Lower leg skin (tissue), 4 donors: ENCODE measurements around the gene CD93. TPM values are rescaled to one million over a fixed set of nuclear protein-coding genes. Genes with fewer than 3 reads are reported as not detected.
A peak's percentile ranks its signal among the peaks of the same experiment; 100 is the strongest.

Source experiments
- DNase-seq, 2 donors: peaks; one replicate each; pipeline ENCODE4 v3.0.0-alpha.2; 2019; ENCODE audit warnings: low spot score in 2 of 2
- H3K4me3 ChIP-seq: fragments of 200-600 bp; sonication (generic); 2 replicates; pipeline ENCODE4 v1.5.1; 2017; ENCODE audit warnings: mild to moderate bottlenecking, low read depth; ENCODE audit not compliant: poor library complexity, severe bottlenecking
- POLR2A ChIP-seq, 2 donors: fragments of 450-650 bp; IDR thresholded peaks; one replicate each; pipeline ENCODE4 v1.6.1; 2016 to 2017; ENCODE audit warnings: antibody characterized with exemption in 2 of 2, mild to moderate bottlenecking in 1 of 2, moderate library complexity in 1 of 2
- WGBS, 2 donors: methylation state at CpG; one replicate each; pipeline ENCODE4 v1.1.5; 2018; 5-methylcytosine and 5-hydroxymethylcytosine counted together
- intact Hi-C: fragments of 100-400 bp; cut with DNase I; formaldehyde crosslinking; loops from one replicate; pipeline ENCODE4 v1.15.0; 2023; ENCODE audit warnings: low total_unique reads
- total RNA-seq, 4 donors: library from RNA; depleted of rRNA; stranded (reverse); fragments of >200 nt; gene quantifications; one replicate each; pipeline ENCODE4 v1.1.0, GENCODE V29; 2016
- TF ChIP-seq, protein P1 (sequence below), 3 donors: fragments of 450-650 bp; IDR thresholded peaks; one replicate each; pipeline ENCODE4 v1.5.1; 2016; ENCODE audit warnings: antibody characterized with exemption in 3 of 3, mild to moderate bottlenecking in 3 of 3, moderate library complexity in 2 of 3

Gene CD93
- total RNA-seq, 4 donors from 2014 or later, result 12.6 to 44.3 (median 18.2) TPM

DNA sequence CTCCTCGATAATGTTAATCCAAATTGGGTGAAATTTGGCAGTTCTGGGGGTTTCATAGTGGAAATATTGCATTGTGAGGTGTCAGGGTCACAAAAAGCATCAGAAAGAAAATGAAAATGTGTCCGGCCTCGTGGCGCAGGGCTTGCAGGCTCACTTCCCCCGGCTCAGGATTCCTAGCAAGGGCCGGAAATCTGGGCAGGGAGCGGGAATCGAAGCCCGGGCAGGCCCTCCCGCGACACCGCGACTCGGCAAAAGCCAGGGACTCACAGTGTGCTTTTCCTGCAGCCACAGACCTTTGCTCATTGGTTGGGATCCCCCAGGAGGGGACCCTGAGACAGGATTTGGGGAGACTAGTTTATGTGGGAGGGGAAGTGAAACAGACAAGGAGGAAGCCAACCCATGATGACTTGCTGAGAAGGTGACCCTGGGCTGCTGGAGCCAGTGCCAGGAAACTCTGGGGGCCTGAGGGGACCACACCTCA lies 847 bp upstream of the CD93 start:
- H3K4me3 ChIP-seq, result no peak overlapping the region
- intact Hi-C loops, result no loop called here
- no peak for TF ChIP-seq POLR2A (IDR thresholded peaks at IDR 0.05)
- TF ChIP-seq, protein P1, sequence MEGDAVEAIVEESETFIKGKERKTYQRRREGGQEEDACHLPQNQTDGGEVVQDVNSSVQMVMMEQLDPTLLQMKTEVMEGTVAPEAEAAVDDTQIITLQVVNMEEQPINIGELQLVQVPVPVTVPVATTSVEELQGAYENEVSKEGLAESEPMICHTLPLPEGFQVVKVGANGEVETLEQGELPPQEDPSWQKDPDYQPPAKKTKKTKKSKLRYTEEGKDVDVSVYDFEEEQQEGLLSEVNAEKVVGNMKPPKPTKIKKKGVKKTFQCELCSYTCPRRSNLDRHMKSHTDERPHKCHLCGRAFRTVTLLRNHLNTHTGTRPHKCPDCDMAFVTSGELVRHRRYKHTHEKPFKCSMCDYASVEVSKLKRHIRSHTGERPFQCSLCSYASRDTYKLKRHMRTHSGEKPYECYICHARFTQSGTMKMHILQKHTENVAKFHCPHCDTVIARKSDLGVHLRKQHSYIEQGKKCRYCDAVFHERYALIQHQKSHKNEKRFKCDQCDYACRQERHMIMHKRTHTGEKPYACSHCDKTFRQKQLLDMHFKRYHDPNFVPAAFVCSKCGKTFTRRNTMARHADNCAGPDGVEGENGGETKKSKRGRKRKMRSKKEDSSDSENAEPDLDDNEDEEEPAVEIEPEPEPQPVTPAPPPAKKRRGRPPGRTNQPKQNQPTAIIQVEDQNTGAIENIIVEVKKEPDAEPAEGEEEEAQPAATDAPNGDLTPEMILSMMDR (IDR thresholded peaks at IDR 0.05), result no peak
- peak in 1 of 2 donors; percentile 86 for DNase-seq
- 72 to 75% methylated on average over 13 to 14 of the region's 14 CpGs for WGBS, 2 donors

DNA sequence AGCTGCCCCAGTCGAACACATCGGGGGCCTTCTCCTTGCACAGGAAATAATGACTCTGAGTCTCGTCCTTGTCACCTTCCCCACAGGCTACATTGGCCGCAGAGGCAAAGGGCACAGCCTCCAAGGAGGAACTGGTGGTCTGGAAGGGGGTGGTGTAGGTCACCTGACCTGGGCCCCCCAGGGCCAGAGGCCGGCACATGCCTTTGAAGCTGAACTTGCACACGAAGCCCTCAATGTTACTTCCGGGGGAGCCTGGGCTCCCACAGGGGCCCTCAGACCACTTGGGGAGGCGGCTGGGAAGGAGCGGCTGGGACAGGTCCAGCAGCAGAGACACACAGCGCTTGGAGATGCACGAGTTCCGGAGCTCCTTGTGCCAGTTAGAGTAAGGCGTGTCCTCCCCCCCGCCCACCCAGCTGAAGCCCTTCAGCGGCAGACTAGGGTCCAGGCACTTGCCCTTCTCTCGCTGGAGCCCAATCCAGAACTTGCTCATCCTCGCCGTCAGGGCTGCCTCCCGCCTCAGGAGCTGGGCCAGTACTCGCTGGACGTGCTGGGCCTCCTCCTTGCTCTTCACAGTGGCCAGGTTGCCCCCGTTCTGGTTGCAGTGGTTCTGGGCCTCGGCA lies 578 bp downstream of the CD93 start:
- no peak overlapping the region for H3K4me3 ChIP-seq
- TF ChIP-seq, protein P1 (IDR thresholded peaks at IDR 0.05), result no peak
- no peak for TF ChIP-seq POLR2A (IDR thresholded peaks at IDR 0.05)
- WGBS, 2 donors, result 75 to 84% methylated on average over 22 to 23 of the region's 23 CpGs
- intact Hi-C loops, result no loop called here
- no peak for DNase-seq

DNA sequence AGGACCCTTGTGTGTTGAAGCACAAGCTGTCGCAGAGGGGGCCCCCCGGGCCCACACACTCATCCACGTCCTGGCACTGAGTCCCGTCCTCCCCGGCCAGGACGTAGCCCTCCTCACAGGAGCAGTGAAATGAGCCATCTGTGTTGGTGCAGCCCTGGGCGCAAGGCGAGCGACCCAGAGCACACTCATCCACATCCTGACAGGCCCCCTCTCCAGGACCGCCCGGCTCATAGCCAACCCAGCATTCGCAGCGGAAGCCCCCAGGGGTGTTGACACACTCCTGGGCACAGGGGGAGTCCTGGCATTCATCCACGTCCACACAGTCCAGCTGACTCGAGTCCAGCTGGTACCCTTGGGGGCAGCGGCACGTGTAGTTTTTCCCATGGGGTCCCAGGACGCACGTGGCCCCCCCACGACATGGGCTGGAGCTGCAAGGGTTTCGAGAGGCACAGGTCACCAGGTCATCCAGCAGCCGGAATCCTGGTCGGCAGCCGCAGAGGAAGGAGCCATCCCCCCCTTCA lies 1.2 kb downstream of the CD93 start:
- 81 to 89% methylated on average over 15 to 23 of the region's 24 CpGs for WGBS, 2 donors
- no peak for TF ChIP-seq POLR2A (IDR thresholded peaks at IDR 0.05)
- TF ChIP-seq, protein P1 (IDR thresholded peaks at IDR 0.05), result no peak
- peak in 1 of 2 donors; percentile 82 for DNase-seq
- intact Hi-C loops, result no loop called here
- H3K4me3 ChIP-seq, result no peak overlapping the region

DNA sequence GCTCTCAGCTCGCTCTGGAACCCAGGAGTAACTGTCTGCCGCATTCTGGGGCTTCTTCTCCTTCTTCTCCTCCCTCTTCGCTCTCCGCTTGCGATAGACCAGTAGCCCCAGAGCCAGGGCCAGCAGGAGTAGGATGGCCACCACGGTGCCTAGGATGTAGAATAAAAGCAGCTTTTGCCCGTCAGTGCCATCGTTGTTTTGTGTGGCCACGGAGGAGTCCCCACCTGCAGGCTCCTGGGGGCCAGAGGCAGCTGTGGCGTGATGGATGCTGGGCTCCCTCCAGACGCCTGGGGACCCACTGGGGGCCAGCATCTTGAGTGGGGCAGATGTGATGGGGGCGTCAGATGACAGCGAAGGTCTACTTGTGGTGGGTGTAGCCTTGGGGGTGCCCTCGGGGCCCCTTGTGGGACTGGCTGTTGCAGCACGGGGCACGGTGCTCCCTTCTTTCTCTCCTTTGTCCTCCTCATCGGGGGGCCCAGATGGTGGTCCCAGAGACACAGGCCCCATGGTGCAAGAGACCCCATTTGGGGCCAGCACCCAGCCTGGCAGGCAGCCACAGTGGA lies 1.8 kb downstream of the CD93 start:
- 76 to 94% methylated on average over 13 to 17 of the region's 17 CpGs for WGBS, 2 donors
- H3K4me3 ChIP-seq, result no peak overlapping the region
- TF ChIP-seq, protein P1 (IDR thresholded peaks at IDR 0.05), result no peak
- no peak for TF ChIP-seq POLR2A (IDR thresholded peaks at IDR 0.05)
- DNase-seq, result peak in 1 of 2 donors; percentile 84
- intact Hi-C loops, result no loop called here

DNA sequence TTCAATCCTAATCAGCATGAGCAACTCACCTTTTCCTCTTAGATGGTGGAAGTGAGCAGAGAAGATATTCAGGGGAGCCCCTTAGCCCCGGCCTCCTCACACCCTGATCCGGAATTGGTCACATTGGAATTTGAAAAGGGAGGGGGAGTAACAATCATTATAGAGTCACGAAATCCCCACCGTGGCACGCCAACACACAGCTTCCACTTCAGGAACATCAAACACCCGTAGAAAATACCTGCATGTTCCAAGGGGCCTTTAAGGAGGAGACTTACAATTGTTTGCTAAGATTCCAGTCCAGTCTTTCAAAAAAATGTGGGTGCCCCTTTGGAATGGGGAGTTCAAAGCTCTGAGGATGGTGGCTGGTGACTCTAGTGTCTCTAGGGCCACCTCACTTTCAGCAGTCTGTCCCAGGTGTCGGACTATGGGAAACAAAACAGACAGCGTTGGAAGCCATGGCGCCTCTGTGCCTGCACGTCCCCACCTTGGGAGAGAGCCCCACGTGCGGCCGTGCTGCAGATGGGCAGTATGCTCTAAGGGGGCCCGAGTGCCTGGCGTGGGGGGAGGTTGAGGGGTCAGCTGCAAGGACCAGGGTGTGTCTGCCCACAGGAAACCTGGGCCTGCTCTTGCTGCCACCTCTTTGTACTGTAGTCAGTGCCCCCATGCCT lies 2.4 kb downstream of the CD93 start:
- H3K4me3 ChIP-seq, result no peak overlapping the region
- no peak for TF ChIP-seq POLR2A (IDR thresholded peaks at IDR 0.05)
- TF ChIP-seq, protein P1 (IDR thresholded peaks at IDR 0.05), result no peak
- intact Hi-C loops, result no loop called here
- DNase-seq, result no peak
- 70 to 75% methylated on average over 15 of the region's 15 CpGs for WGBS, 2 donors
